CD4-positive, alpha-beta T cell treated with Interferon alpha-2 for 1 hour (primary cell): ENCODE results near the gene F2RL3.
"Not testable (repeated sequence)": the region's sequence is repeated elsewhere in the genome, so short reads cannot be mapped to it uniquely, and the experiment has no call there.

ENCODE experiments used
- DNase-seq, 2 donors: peaks; one replicate each; pipeline ENCODE4 v3.0.0-alpha.2; 2020 to 2022

The F2RL3 gene

DNA sequence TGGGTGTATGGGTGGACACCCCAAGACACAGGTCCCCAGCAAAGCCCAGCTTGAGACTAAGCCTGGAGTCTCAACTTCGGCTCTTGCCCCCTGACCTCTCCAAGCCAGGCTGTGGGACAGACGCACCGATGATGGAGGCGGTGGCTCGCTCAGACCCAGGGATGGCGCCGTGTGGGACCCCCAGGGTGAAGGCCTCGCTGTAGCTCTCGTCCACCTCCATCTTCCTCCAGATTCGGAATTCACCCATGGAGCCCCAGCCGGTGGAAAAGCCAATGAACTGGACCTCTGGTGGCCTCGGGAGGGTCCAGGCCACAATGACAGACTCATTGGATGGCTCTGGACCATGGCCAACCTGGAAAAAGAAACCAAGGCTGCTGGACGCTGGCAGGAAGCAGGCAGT, 39.1 kb downstream of the F2RL3 start:
- no peak for DNase-seq

DNA sequence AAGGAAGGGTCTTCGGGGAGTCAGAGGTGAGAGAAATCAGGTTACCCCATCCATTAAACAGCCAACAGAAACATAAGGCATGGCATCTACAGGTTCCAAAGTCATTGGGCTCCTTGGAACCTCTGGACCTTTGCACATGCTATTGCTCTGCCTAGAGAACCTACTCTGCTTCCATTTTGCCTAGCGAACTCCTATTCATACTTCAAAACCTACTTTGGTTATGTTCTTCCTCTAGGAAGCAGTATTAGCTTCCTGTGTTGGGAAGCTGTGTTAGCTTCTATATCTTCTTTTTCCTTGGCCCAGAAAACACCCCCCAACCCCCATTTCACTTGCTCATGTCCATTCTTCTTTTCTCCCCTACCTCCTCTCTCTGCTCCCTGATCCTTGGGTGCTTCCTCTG, 39.6 kb downstream of the F2RL3 start:
- DNase-seq: no peak

DNA sequence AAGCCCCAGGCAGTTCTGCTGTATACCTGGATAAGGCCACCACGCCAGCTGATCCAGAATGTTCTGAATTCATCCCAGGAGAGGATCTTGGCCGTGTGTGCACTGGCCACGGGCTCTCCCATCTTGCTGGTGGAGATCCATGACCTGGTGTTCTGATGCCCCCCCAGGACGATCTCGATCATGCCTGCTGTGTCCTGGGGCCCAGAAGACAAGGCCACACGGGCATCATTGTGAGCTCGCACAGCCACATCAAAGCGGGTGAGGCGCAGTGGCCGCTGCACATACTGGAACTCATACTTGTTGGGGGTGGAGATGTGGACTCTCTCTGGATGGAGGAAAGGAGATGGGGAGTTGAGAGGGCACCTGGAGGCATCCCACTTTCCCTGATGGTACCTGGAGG, 40.1 kb downstream of the F2RL3 start:
- DNase-seq: no peak

DNA sequence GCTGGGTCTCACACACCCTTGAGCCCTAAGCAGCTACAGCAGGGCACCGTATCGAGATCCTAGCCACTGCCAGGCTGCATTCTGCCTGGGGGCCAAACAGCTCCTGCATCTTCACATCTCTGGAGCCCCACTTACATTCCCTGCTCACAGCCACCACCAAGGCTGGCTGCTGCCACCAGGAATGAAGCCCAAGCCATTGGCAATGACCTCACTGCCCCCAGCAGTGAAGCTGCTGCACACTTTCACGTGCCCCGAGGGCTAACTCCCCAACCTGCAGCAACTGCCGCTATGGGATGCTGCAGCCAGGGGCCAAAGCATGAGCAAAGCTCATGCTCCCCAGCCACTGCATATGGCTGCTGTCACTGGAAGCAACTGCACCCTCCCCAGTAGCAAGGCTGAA, 42.0 kb downstream of the F2RL3 start:
- DNase-seq: no peak

DNA sequence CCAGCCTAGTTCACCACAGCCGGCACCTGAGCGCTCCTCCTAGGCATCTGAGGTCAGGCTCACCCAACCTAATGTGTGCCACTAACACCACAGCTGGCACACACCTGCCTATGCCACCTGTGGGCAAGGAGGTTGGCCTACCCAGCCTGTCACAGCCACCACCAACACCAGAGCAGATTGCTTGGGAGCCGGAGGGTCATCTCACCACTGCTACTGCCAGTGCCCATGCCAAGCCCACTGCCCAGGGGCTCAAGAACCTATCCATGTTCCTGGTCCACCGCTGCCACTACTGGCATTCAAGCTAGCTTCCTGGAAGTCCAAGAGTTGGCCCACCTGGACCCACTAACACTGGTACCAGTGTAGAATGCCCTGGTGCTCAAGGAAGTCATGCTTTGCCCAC, 42.5 kb downstream of the F2RL3 start:
- no peak for DNase-seq

DNA sequence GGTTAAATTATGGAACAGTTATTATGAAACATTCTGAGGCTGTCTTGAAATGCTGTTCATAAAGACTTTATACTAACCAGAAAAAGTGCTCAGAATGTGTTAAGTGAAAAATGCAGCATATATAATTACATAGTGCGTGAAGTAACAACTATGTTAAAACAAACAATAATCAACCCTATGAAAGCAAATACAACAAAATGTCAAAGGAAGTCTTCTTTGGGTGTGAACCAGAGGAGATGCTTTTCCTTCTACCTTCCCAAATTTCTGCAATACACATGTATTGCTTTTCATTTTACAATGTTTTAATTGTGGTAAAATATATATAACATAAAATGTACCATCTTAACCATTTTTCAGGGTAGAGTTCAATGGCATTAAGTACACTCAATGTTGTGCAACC, 45.7 kb downstream of the F2RL3 start:
- DNase-seq: no peak

DNA sequence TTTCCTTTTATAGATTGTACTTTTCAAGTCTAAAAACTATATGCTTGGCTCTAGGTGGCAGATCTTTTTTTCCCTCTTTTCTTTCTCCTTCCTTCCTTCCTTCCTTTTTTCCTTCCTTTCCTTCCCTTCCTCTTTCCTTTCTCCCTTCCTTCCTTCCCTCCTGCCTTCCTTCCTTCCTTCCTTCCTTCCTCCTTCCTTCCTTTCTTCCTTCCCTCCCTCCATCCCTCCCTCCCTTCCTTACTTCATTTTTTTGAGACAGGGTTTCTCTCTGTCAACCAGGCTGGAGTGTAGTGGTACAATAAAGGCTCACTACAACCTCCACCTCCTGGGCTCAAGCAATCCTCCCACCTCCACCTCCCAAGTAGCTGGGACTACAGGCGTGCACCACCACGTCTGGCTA, 48.1 kb downstream of the F2RL3 start:
- DNase-seq: no peak

DNA sequence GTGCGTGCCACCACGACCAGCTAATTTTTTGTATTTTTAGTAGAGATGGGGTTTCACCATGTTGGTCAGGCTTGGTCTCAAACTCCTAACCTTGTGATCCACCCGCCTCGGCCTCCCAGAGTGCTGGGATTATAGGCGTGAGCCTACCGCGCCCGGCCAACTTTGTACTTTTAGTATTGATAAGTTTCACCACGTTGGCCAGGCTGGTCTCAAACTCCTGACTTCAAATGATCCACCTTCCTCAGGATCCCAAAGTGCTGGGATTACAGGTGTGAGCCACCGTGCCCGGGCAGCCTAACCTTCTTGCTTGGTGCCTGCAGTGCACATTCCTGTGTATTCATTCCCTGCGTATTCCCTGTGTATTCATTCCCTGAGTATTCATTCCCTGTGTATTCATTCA, 49.0 kb downstream of the F2RL3 start:
- not testable (repeated sequence) for DNase-seq

DNA sequence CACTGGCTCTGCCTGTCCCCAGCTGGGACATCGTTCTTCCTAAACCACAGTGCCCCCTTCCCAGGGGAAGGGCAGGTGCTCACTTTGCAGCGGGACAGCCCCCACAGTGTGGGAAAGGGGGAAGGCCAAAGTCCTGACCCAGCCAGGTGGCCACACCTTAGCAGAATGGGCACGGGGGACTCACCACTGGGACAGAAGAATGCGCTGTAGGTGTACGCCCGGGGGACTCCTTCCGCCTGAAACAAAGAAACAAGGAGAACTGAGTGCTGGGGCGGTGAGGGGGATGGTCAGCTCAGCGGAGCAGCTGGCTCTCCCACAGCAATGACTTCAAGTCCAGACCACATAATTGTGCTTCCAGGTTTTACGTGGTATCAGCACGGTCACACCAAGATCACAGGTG, 49.4 kb downstream of the F2RL3 start:
- DNase-seq: no peak

DNA sequence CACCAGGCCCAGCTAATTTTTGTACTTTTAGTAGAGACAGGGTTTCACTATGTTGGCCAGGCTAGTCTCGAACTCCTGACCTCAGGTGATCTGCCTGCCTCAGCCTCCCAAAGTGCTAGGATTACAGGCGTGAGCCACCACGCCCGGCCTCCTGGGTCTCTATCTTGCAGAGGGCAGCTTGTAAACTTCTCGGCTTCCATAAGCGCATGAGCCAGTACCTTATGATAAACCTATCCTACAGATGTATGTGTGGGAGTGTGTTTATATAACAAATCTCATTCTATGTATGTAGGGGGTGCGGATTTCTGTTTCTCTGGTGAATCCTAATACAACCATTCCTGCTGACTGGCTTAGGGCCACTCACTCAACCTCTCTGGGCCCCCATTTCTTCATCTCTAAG, 51.3 kb downstream of the F2RL3 start:
- DNase-seq: not testable (repeated sequence)

DNA sequence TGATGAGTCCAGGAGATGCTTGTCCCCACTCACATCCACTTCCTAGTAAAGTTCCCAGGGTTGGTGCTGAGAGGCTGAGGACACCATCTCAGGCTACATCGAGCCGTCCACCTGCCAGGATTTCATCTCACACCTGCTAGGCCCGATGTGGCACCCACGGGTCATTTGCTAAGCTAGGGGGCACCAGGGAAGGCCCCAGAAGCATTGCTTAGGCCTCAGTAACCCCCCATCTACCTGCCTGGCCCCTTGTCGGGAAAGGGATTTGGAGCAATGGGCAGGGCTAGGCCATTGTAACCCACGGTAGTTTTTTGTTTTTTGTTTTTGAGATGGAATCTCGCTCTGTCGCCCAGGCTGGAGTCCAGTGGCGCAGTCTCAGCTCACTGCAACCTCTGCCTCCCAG, 51.8 kb downstream of the F2RL3 start:
- no peak for DNase-seq
